ENCODE results near the gene ERFL. TPM values are rescaled to one million over a fixed set of nuclear protein-coding genes. Genes with fewer than 3 reads are reported as not detected.

Gene ERFL
- total and polyA plus RNA-seq, 2 experiments from 2014 or later = 0.69 TPM; not detected in 1

- TF ChIP-seq ZNF462 (CRISPR knock-in tag; IDR thresholded peaks at IDR 0.05) = no peak
- TF ChIP-seq NANOG (IDR thresholded peaks at IDR 0.05; ENCODE audit: borderline replicate concordance) = no peak
- TF ChIP-seq EZH2 (IDR thresholded peaks at IDR 0.05; ENCODE audit: low read depth, unreplicated experiment) = no peak
- TF ChIP-seq ETS1 (IDR thresholded peaks at IDR 0.05) = no peak
- no peak for TF ChIP-seq ZNF114 (CRISPR knock-in tag; IDR thresholded peaks at IDR 0.05)
- TF ChIP-seq POLR2AphosphoS5 (IDR thresholded peaks at IDR 0.05; ENCODE audit: low read depth) = no peak; the same call in 1 of the 2 replicates
- no peak for TF ChIP-seq STAT1 (IDR thresholded peaks at IDR 0.05; ENCODE audit: unreplicated experiment)
- TF ChIP-seq ZNF331 (CRISPR knock-in tag; IDR thresholded peaks at IDR 0.05; ENCODE audit: low read depth) = no peak
Observed at GRCh38 chr19:41871573-41872383, 56.5 kb downstream of the ERFL start (continued).

Measured in GM23338 (cell line).